SK-N-SH treated with all-trans-retinoic acid at 6 μM for 48 hours (cell line): Measurements from ENCODE around the gene KLRC4.

Experiments
- ATAC-seq: fragments of 200-7000 bp; cut with Tn5 transposase; 3 replicates; pipeline ENCODE4 v1.9.1; 2020; ENCODE audit warnings: mild to moderate bottlenecking, moderate library complexity
- ARNTL ChIP-seq: fragments of 450-650 bp; formaldehyde crosslinking; IDR thresholded peaks from 2 replicates; pipeline ENCODE4 v1.5.0; 2020; ENCODE audit warnings: low read depth, mild to moderate bottlenecking, moderate library complexity, borderline replicate concordance
- CSDC2 ChIP-seq: fragments of 250-450 bp; sonication (Bioruptor Pico); IDR thresholded peaks from 2 replicates; pipeline ENCODE4 v1.5.0; 2020; ENCODE audit warnings: mild to moderate bottlenecking, moderate library complexity
- ISL1 ChIP-seq: fragments of 250-450 bp; sonication (Bioruptor Pico); IDR thresholded peaks from 2 replicates; pipeline ENCODE4 v2.1.2; 2022; ENCODE audit warnings: mild to moderate bottlenecking, moderate library complexity
- OSR1 ChIP-seq: fragments of 250-450 bp; sonication (Bioruptor Pico); IDR thresholded peaks from 2 replicates; pipeline ENCODE4 v1.8.0; 2022; ENCODE audit warnings: moderate library complexity, mild to moderate bottlenecking, inconsistent platforms
- PPARA ChIP-seq: fragments of 250-450 bp; sonication (Bioruptor Pico); IDR thresholded peaks from 2 replicates; pipeline ENCODE4 v1.5.0; 2020; ENCODE audit warnings: mild to moderate bottlenecking, borderline replicate concordance
- RARB ChIP-seq: fragments of 250-450 bp; sonication (Bioruptor Pico); IDR thresholded peaks from 2 replicates; pipeline ENCODE4 v1.8.0; 2021; ENCODE audit warnings: mild to moderate bottlenecking, moderate library complexity
- SNAI2 ChIP-seq: fragments of 250-450 bp; sonication (Bioruptor Pico); IDR thresholded peaks from 2 replicates; pipeline ENCODE4 v1.5.0; 2020; ENCODE audit warnings: mild to moderate bottlenecking, moderate library complexity
- TCF4 ChIP-seq: fragments of 250-450 bp; sonication (Bioruptor Pico); IDR thresholded peaks from 2 replicates; pipeline ENCODE4 v1.8.0; 2021; ENCODE audit warnings: mild to moderate bottlenecking, moderate library complexity, borderline replicate concordance
- TOX ChIP-seq: fragments of 250-450 bp; sonication (Bioruptor Pico); IDR thresholded peaks from 2 replicates; pipeline ENCODE4 v1.8.0; 2021; ENCODE audit warnings: mild to moderate bottlenecking, moderate library complexity, borderline replicate concordance
- ZC3H10 ChIP-seq: fragments of 250-450 bp; sonication (Bioruptor Pico); IDR thresholded peaks from 2 replicates; pipeline ENCODE4 v1.5.1; 2021; ENCODE audit warnings: mild to moderate bottlenecking, moderate library complexity
- ZFP3 ChIP-seq: fragments of 250-450 bp; sonication (Bioruptor Pico); IDR thresholded peaks from 2 replicates; pipeline ENCODE4 v1.5.0; 2020; ENCODE audit warnings: mild to moderate bottlenecking, moderate library complexity
- ZFP30 ChIP-seq: fragments of 450-650 bp; formaldehyde crosslinking; IDR thresholded peaks from 2 replicates; pipeline ENCODE4 v1.5.0; 2022; ENCODE audit warnings: mild to moderate bottlenecking, moderate library complexity
- ZNF565 ChIP-seq: fragments of 450-650 bp; formaldehyde crosslinking; conservative IDR thresholded peaks from 2 replicates; pipeline ENCODE4 v1.5.0; 2020; ENCODE audit warnings: low read depth, mild to moderate bottlenecking, moderate library complexity
- ZNF70 ChIP-seq: fragments of 450-650 bp; formaldehyde crosslinking; IDR thresholded peaks from 2 replicates; pipeline ENCODE4 v1.5.0; 2020; ENCODE audit warnings: mild to moderate bottlenecking, moderate library complexity
- ZNF8 ChIP-seq: fragments of 450-650 bp; formaldehyde crosslinking; IDR thresholded peaks from 2 replicates; pipeline ENCODE4 v1.5.0; 2020; ENCODE audit warnings: mild to moderate bottlenecking, moderate library complexity
- TF ChIP-seq, protein P1 (sequence below): fragments of 250-450 bp; sonication (Bioruptor Pico); IDR thresholded peaks from 2 replicates; pipeline ENCODE4 v1.5.0; 2020; ENCODE audit warnings: mild to moderate bottlenecking, moderate library complexity
- TF ChIP-seq, protein P2 (sequence below): fragments of 250-450 bp; sonication (Bioruptor Pico); IDR thresholded peaks from 2 replicates; pipeline ENCODE4 v1.5.1; 2021; ENCODE audit warnings: mild to moderate bottlenecking, moderate library complexity
- TF ChIP-seq, protein P3 (sequence below): fragments of 250-450 bp; sonication (Bioruptor Pico); IDR thresholded peaks from 2 replicates; pipeline ENCODE4 v1.8.0; 2020; ENCODE audit warnings: mild to moderate bottlenecking, moderate library complexity, borderline replicate concordance
- TF ChIP-seq, protein P4 (sequence below): fragments of 250-450 bp; sonication (Bioruptor Pico); IDR thresholded peaks from 2 replicates; pipeline ENCODE4 v1.8.0; 2021; ENCODE audit warnings: low read depth, mild to moderate bottlenecking, moderate library complexity, borderline replicate concordance
- TF ChIP-seq, protein P5 (sequence below): fragments of 250-450 bp; sonication (Bioruptor Pico); IDR thresholded peaks from 2 replicates; pipeline ENCODE4 v1.5.1; 2020; ENCODE audit warnings: low read depth, mild to moderate bottlenecking, moderate library complexity

Gene KLRC4

DNA sequence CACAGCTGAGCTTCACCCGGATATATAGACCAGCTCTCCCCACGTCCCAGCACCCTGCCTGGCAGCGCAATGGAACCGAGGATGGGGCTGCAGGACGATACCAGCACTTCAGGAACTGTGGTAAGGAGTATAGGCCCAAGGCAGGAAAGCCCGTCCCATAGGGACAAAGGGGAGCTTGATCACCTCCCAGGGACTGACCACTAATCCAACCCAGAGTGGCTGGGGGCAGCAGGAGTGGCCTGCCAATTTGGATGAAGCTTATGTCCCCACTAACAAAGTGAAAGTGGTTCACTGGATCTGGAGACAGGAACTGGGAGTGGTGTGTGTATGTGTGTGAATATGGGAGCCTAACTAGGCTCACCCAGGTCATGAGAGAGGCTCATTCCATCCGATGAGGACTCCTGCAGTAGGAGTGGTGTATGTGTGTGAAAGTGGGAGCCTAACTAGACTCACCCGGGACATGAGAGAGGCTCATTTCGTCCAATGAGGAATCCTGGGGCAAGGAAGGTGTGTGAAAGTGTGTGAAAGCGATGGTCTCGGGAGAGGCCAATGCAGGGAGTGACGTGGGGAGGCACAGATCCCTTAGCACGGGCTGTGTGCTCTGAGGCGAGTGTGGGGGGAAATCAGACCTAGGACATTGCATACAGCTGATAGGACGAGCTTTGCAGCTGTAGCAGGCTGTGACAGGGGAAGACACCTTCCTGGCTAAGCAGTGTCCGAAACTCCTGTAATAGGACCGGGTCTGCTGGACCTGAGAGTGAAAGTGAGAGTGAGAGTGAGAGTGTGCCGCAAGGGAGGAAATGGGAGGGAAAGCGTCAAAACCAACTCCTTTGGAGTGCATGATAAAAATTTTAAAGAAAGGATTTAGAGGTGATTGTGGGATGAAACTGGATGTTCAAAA is 45.4 kb downstream of the KLRC4 start:
- ATAC-seq: peak; percentile 57
- TF ChIP-seq, protein P1, sequence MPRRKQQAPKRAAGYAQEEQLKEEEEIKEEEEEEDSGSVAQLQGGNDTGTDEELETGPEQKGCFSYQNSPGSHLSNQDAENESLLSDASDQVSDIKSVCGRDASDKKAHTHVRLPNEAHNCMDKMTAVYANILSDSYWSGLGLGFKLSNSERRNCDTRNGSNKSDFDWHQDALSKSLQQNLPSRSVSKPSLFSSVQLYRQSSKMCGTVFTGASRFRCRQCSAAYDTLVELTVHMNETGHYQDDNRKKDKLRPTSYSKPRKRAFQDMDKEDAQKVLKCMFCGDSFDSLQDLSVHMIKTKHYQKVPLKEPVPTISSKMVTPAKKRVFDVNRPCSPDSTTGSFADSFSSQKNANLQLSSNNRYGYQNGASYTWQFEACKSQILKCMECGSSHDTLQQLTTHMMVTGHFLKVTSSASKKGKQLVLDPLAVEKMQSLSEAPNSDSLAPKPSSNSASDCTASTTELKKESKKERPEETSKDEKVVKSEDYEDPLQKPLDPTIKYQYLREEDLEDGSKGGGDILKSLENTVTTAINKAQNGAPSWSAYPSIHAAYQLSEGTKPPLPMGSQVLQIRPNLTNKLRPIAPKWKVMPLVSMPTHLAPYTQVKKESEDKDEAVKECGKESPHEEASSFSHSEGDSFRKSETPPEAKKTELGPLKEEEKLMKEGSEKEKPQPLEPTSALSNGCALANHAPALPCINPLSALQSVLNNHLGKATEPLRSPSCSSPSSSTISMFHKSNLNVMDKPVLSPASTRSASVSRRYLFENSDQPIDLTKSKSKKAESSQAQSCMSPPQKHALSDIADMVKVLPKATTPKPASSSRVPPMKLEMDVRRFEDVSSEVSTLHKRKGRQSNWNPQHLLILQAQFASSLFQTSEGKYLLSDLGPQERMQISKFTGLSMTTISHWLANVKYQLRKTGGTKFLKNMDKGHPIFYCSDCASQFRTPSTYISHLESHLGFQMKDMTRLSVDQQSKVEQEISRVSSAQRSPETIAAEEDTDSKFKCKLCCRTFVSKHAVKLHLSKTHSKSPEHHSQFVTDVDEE (CRISPR knock-in tag): no peak
- TF ChIP-seq, protein P2, sequence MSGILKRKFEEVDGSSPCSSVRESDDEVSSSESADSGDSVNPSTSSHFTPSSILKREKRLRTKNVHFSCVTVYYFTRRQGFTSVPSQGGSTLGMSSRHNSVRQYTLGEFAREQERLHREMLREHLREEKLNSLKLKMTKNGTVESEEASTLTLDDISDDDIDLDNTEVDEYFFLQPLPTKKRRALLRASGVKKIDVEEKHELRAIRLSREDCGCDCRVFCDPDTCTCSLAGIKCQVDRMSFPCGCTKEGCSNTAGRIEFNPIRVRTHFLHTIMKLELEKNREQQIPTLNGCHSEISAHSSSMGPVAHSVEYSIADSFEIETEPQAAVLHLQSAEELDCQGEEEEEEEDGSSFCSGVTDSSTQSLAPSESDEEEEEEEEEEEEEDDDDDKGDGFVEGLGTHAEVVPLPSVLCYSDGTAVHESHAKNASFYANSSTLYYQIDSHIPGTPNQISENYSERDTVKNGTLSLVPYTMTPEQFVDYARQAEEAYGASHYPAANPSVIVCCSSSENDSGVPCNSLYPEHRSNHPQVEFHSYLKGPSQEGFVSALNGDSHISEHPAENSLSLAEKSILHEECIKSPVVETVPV (CRISPR knock-in tag): no peak
- TF ChIP-seq ZNF565 (CRISPR knock-in tag) (no peak), SNAI2 (CRISPR knock-in tag) (no peak), ISL1 (CRISPR knock-in tag) (no peak), ZFP3 (CRISPR knock-in tag) (no peak), ZNF8 (no peak), ARNTL (no peak), OSR1 (no peak), ZC3H10 (CRISPR knock-in tag) (no peak)
- TF ChIP-seq, protein P3, sequence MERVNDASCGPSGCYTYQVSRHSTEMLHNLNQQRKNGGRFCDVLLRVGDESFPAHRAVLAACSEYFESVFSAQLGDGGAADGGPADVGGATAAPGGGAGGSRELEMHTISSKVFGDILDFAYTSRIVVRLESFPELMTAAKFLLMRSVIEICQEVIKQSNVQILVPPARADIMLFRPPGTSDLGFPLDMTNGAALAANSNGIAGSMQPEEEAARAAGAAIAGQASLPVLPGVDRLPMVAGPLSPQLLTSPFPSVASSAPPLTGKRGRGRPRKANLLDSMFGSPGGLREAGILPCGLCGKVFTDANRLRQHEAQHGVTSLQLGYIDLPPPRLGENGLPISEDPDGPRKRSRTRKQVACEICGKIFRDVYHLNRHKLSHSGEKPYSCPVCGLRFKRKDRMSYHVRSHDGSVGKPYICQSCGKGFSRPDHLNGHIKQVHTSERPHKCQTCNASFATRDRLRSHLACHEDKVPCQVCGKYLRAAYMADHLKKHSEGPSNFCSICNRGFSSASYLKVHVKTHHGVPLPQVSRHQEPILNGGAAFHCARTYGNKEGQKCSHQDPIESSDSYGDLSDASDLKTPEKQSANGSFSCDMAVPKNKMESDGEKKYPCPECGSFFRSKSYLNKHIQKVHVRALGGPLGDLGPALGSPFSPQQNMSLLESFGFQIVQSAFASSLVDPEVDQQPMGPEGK (CRISPR knock-in tag): no peak
- TF ChIP-seq, protein P4, sequence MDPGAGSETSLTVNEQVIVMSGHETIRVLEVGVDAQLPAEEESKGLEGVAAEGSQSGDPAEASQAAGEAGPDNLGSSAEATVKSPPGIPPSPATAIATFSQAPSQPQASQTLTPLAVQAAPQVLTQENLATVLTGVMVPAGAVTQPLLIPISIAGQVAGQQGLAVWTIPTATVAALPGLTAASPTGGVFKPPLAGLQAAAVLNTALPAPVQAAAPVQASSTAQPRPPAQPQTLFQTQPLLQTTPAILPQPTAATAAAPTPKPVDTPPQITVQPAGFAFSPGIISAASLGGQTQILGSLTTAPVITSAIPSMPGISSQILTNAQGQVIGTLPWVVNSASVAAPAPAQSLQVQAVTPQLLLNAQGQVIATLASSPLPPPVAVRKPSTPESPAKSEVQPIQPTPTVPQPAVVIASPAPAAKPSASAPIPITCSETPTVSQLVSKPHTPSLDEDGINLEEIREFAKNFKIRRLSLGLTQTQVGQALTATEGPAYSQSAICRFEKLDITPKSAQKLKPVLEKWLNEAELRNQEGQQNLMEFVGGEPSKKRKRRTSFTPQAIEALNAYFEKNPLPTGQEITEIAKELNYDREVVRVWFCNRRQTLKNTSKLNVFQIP (CRISPR knock-in tag): no peak

DNA sequence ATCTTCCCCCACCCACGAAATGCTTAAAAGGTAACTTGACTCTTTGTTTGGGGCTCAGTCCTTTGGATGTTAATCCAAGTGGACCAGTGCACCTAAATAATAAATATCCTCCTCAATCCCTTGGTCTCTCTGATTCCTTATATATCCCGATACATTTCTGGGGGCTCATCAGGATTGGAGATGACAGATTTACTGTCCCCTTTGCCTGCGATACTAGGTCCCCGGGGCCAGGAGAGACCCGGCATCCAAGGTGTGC is 46.0 kb downstream of the KLRC4 start:
- TF ChIP-seq TOX (no peak), RARB (CRISPR knock-in tag) (no peak), PPARA (CRISPR knock-in tag) (no peak), ARNTL (no peak), ISL1 (CRISPR knock-in tag) (no peak), ZFP30 (no peak), ZNF70 (no peak), TCF4 (CRISPR knock-in tag) (no peak), OSR1 (no peak), SNAI2 (CRISPR knock-in tag) (no peak), CSDC2 (CRISPR knock-in tag) (no peak)
- TF ChIP-seq, protein P1 (CRISPR knock-in tag): no peak
- TF ChIP-seq, protein P5, sequence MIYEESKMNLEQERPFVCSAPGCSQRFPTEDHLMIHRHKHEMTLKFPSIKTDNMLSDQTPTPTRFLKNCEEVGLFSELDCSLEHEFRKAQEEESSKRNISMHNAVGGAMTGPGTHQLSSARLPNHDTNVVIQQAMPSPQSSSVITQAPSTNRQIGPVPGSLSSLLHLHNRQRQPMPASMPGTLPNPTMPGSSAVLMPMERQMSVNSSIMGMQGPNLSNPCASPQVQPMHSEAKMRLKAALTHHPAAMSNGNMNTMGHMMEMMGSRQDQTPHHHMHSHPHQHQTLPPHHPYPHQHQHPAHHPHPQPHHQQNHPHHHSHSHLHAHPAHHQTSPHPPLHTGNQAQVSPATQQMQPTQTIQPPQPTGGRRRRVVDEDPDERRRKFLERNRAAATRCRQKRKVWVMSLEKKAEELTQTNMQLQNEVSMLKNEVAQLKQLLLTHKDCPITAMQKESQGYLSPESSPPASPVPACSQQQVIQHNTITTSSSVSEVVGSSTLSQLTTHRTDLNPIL (CRISPR knock-in tag): no peak
- TF ChIP-seq, protein P4 (CRISPR knock-in tag): no peak
- TF ChIP-seq, all 23 proteins: peak for 0
- no peak for ATAC-seq
